Osteocyte (in vitro differentiated cells): ENCODE data around the gene LRCOL1. TPM values are rescaled to one million over a fixed set of nuclear protein-coding genes. Genes with fewer than 3 reads are reported as not detected.

Source experiments
- DNase-seq: peaks from one replicate; pipeline ENCODE4 v3.0.0; 2021; ENCODE audit warnings: mixed read lengths; ENCODE audit not compliant: unreplicated experiment; ENCODE audit errors: extremely low spot score
- H3K27ac Mint-ChIP-seq: one replicate; pipeline ENCODE4 v1.8.0; 2021; ENCODE audit warnings: mild to moderate bottlenecking, mixed read lengths; ENCODE audit not compliant: unreplicated experiment
- H3K27me3 Mint-ChIP-seq: one replicate; pipeline ENCODE4 v1.8.0; 2021; ENCODE audit warnings: mixed read lengths; ENCODE audit not compliant: unreplicated experiment
- H3K36me3 Mint-ChIP-seq: one replicate; pipeline ENCODE4 v1.8.0; 2021; ENCODE audit warnings: mixed read lengths; ENCODE audit not compliant: unreplicated experiment
- H3K4me1 Mint-ChIP-seq: one replicate; pipeline ENCODE4 v1.8.0; 2021; ENCODE audit warnings: mixed read lengths; ENCODE audit not compliant: unreplicated experiment
- H3K4me3 Mint-ChIP-seq: one replicate; pipeline ENCODE4 v1.8.0; 2021; ENCODE audit warnings: mild to moderate bottlenecking, moderate library complexity, mixed read lengths; ENCODE audit not compliant: unreplicated experiment
- H3K9me3 Mint-ChIP-seq: one replicate; pipeline ENCODE4 v1.8.0; 2021; ENCODE audit warnings: mixed read lengths; ENCODE audit not compliant: unreplicated experiment
- CTCF ChIP-seq: fragments of 200-600 bp; sonication (generic); IDR thresholded peaks from 2 replicates; pipeline ENCODE4 v1.5.0; 2021; ENCODE audit warnings: antibody characterized with exemption, mild to moderate bottlenecking, moderate library complexity
- long read RNA-seq: library from polyadenylated mRNA; unstranded; transcript quantifications from one replicate; pipeline ENCODE4 v2.0.0, GENCODE V29; 2021
- total RNA-seq: library from RNA; stranded (reverse); gene quantifications from 2 replicates; pipeline ENCODE4 v1.2.1, GENCODE V29; 2021

The LRCOL1 gene
- total RNA-seq = not detected in 2 replicates
- long read RNA-seq = 0 reads

GRCh38 chr12:132610051-132610759, at the start of gene LRCOL1:
Gene LRCOL1, minus strand, starts transcription at chr12:132610582. Its CDS starts 4,331 bp downstream, at chr12:132606251.
- Mint-ChIP-seq H3K36me3 (peaks cover 2% of the 10 kb centered on the region), H3K4me3 (no peak within 1 kb of the TSS), H3K9me3 (no peaks in the 10 kb centered on the region), H3K27ac (no peak within 1 kb of the TSS), H3K4me1 (peaks cover 3% of the 10 kb centered on the region), H3K27me3 (peaks cover 59% of the 10 kb centered on the region)
- no peak for TF ChIP-seq CTCF
- DNase-seq = no peak

- TF ChIP-seq CTCF = no peak
- no peaks in the 10 kb centered on the region for H3K27me3 Mint-ChIP-seq
- H3K36me3 Mint-ChIP-seq = peaks cover 34% of the 10 kb centered on the region
- no peak overlapping the region for H3K27ac Mint-ChIP-seq
- no peak overlapping the region for H3K4me3 Mint-ChIP-seq
- no peaks in the 10 kb centered on the region for H3K9me3 Mint-ChIP-seq
- H3K4me1 Mint-ChIP-seq = no peaks in the 10 kb centered on the region
- DNase-seq = no peak
Measured at GRCh38 chr12:132660052-132660451, 49.7 kb upstream of the LRCOL1 start.

GRCh38 chr12:132659146-132659545, 48.8 kb upstream of the LRCOL1 start:
- Mint-ChIP-seq H3K36me3 (peaks cover 32% of the 10 kb centered on the region), H3K9me3 (no peaks in the 10 kb centered on the region), H3K4me1 (no peaks in the 10 kb centered on the region), H3K27me3 (no peaks in the 10 kb centered on the region), H3K4me3 (no peak overlapping the region), H3K27ac (no peak overlapping the region)
- no peak for TF ChIP-seq CTCF
- DNase-seq = no peak

- H3K36me3 Mint-ChIP-seq = peaks cover 37% of the 10 kb centered on the region
Measured at GRCh38 chr12:132658149-132658894, 47.9 kb upstream of the LRCOL1 start.

More at GRCh38 chr12:132658149-132658894, 47.9 kb upstream of the LRCOL1 start:
- no peaks in the 10 kb centered on the region for H3K27me3 Mint-ChIP-seq
- H3K4me3 Mint-ChIP-seq = no peak overlapping the region
- H3K9me3 Mint-ChIP-seq = no peaks in the 10 kb centered on the region
- TF ChIP-seq CTCF = no peak
- no peaks in the 10 kb centered on the region for H3K4me1 Mint-ChIP-seq
- no peak overlapping the region for H3K27ac Mint-ChIP-seq
- DNase-seq = no peak
